Calu3 (cell line): ENCODE data around the gene DERL3. TPM values are rescaled to one million over a fixed set of nuclear protein-coding genes. Genes with fewer than 3 reads are reported as not detected.

Experiments
- BruUV-seq: library from RNA; stranded (reverse); fragments of 400-500 nt; replicated peaks from 2 replicates; lab custom pipeline; 2021; lab: Mats Ljungman, UMichigan
- CTCF ChIA-PET: fragments of 300-600 bp; sonication (Branson Sonifier 250); formaldehyde crosslinking; loops from one replicate; lab custom pipeline; 2022; ENCODE audit warnings: antibody characterized with exemption; lab: Charles Lee
- DNase-seq: peaks from one replicate; pipeline ENCODE4 v3.0.0; 2022
- H3K27ac Mint-ChIP-seq: one replicate; pipeline ENCODE4 v1.8.0; 2022; ENCODE audit warnings: mixed read lengths; ENCODE audit not compliant: unreplicated experiment
- H3K27me3 Mint-ChIP-seq: one replicate; pipeline ENCODE4 v1.8.0; 2022; ENCODE audit warnings: mixed read lengths; ENCODE audit not compliant: unreplicated experiment
- H3K36me3 Mint-ChIP-seq: one replicate; pipeline ENCODE4 v1.8.0; 2022; ENCODE audit warnings: mild to moderate bottlenecking, moderate library complexity, mixed read lengths; ENCODE audit not compliant: insufficient read depth, unreplicated experiment
- H3K4me1 Mint-ChIP-seq: one replicate; pipeline ENCODE4 v1.8.0; 2022; ENCODE audit warnings: mild to moderate bottlenecking, low read depth, mixed read lengths; ENCODE audit not compliant: unreplicated experiment
- H3K4me3 Mint-ChIP-seq: one replicate; pipeline ENCODE4 v1.8.0; 2022; ENCODE audit warnings: mild to moderate bottlenecking, low read depth, moderate library complexity, mixed read lengths; ENCODE audit not compliant: unreplicated experiment
- H3K9me3 Mint-ChIP-seq: one replicate; pipeline ENCODE4 v1.8.0; 2022; ENCODE audit warnings: low read depth, mixed read lengths; ENCODE audit not compliant: unreplicated experiment
- intact Hi-C: fragments of 100-400 bp; cut with micrococcal nuclease; formaldehyde crosslinking; loops from one replicate; pipeline ENCODE4 v1.10.0; 2022; ENCODE audit not compliant: unreplicated experiment
- total RNA-seq: library from RNA; stranded (reverse); gene quantifications from 2 replicates; pipeline ENCODE4 v1.2.3, GENCODE V29; 2022
- TF ChIP-seq, protein P1 (sequence below): fragments of 200-600 bp; IDR thresholded peaks from one replicate; pipeline ENCODE4 v1.8.0; 2022; ENCODE audit warnings: antibody characterized with exemption; ENCODE audit not compliant: unreplicated experiment

DERL3 gene
- total RNA-seq, 1 experiment from 2014 or later, result 3.7 TPM

GRCh38 chr22:23828800-23829680 is 9.8 kb downstream of the DERL3 start:
- CTCF ChIA-PET, result no interaction called here
- TF ChIP-seq, protein P1, sequence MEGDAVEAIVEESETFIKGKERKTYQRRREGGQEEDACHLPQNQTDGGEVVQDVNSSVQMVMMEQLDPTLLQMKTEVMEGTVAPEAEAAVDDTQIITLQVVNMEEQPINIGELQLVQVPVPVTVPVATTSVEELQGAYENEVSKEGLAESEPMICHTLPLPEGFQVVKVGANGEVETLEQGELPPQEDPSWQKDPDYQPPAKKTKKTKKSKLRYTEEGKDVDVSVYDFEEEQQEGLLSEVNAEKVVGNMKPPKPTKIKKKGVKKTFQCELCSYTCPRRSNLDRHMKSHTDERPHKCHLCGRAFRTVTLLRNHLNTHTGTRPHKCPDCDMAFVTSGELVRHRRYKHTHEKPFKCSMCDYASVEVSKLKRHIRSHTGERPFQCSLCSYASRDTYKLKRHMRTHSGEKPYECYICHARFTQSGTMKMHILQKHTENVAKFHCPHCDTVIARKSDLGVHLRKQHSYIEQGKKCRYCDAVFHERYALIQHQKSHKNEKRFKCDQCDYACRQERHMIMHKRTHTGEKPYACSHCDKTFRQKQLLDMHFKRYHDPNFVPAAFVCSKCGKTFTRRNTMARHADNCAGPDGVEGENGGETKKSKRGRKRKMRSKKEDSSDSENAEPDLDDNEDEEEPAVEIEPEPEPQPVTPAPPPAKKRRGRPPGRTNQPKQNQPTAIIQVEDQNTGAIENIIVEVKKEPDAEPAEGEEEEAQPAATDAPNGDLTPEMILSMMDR, result no peak
- no peak overlapping the region for H3K27ac Mint-ChIP-seq
- no TSS peak for BruUV-seq
- H3K4me3 Mint-ChIP-seq, result no peak overlapping the region
- intact Hi-C loops, result no loop called here
- DNase-seq, result no peak
- H3K36me3 Mint-ChIP-seq, result peaks cover 7% of the 10 kb centered on the region
- no peaks in the 10 kb centered on the region for H3K9me3 Mint-ChIP-seq
- H3K27me3 Mint-ChIP-seq, result no peaks in the 10 kb centered on the region
- no peaks in the 10 kb centered on the region for H3K4me1 Mint-ChIP-seq

DNA sequence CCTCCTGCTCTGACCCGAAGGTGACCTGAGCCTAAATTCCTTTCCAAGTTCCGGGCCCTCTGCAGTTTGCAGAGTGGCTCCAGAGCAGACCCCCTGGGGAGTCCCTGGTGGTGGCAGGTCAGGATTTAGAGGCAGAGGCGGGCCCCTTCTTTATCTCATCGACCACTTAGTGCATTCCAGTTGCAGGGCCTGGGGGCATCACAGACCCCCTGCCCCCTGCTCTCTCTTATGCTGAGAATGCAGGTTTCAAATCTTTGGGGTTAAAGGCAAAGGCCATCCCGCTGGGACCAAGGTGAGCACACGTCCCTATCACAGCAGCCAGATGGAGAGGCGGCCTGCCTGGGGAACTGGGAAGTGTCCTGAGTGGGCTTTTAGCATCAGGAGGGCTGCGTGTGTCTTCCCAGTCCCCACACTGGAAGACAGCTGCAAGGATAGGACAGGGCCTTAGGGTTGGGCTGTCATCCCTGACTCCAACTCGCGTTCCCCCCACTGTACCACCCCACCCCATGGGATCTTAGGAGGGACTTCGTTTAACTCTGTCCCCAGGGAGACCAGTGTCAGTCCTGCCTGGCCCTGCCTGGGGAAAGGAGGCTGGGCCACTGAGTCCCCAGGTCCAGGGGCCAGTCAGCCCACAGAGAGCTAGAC is 11.3 kb downstream of the DERL3 start:
- BruUV-seq, result no TSS peak
- DNase-seq, result no peak
- TF ChIP-seq, protein P1, result no peak
- intact Hi-C loops, result no loop called here
- H3K27ac Mint-ChIP-seq, result no peak overlapping the region
- H3K4me3 Mint-ChIP-seq, result no peak overlapping the region
- H3K36me3 Mint-ChIP-seq, result peaks cover 22% of the 10 kb centered on the region
- no peaks in the 10 kb centered on the region for H3K4me1 Mint-ChIP-seq
- H3K27me3 Mint-ChIP-seq, result no peaks in the 10 kb centered on the region
- H3K9me3 Mint-ChIP-seq, result no peaks in the 10 kb centered on the region
- CTCF ChIA-PET, result no interaction called here

DNA sequence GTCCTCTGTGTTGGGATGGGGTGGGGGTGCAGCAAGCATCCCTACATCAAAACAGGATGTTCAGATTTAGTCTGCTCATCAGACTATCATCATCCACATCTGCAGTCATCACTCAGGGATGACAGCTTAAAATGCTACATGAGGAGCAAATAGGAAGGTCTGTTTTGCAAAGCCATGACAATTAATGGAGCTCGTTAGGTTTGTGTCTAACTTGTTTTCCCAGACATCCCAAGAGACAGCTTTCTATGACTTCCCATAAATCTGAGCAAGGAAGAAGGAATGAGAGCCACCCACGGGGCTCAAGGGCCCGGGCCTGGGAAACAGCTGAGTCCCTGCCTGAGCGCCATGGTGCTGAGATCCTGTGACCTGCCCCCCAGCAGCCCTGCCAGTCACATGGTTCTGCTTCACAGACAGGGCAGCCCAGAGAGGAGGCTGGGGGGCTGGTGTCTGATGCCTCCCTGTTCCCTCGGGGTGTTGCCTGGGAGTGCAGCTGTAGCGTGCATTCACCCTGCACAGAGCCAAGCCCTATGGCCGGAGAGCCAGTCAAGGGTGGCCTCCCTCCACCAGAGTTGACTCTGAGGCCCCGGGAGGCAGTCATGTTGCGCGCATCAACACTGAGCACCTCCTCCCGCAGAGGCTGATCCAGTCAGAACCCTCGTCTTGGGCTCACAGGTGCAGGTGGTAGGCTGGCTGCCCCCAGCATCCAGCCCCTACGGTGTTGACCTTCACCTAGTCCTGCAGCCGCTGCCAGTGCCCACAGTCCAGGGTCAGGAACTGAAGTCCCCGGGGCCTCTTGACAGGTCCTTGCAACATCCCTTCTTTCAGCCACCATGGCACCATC is 12.1 kb downstream of the DERL3 start:
- Mint-ChIP-seq H3K9me3 (no peaks in the 10 kb centered on the region), H3K27me3 (no peaks in the 10 kb centered on the region), H3K4me1 (no peaks in the 10 kb centered on the region), H3K36me3 (peaks cover 20% of the 10 kb centered on the region), H3K27ac (no peak overlapping the region), H3K4me3 (no peak overlapping the region)
- BruUV-seq, result no TSS peak
- DNase-seq, result no peak
- CTCF ChIA-PET, result interaction anchor here (1.2 kb wide), 1 partner anchor 23 kb away, joined by 6 read pairs; no protein-coding TSS in a partner anchor
- intact Hi-C loops, result no loop called here
- TF ChIP-seq, protein P1, result no peak

DNA sequence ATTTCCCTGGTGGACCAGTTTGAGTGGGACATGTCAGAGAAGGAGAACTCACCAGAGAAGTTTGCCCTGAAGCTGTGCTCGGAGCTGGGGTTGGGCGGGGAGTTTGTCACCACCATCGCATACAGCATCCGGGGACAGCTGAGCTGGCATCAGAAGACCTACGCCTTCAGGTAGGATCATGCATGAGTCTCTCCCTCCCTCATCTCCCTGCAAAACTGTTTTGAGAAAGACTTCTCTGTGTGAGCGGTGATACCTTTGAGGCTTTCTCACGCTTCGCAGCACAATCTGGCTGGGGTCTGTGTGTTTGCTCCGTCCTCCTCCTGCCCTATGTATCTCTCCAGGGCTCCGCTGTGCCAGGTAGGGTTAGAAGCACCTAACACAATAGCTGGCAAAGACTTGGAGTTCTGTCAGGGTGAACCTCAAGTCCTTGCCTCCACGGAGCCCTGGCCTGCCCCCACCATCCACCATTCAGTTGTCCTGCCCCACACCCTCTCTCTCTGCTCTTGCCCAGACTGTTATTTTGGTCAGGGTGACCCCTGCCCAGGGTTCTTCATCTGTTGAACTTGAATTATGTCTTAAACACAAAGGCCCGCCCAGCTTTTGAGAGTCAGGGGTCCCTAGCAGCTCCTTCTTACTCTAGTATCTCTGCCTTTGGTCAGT is 13.4 kb downstream of the DERL3 start:
- Mint-ChIP-seq H3K27me3 (no peaks in the 10 kb centered on the region), H3K27ac (no peak overlapping the region), H3K36me3 (peaks cover 23% of the 10 kb centered on the region), H3K4me3 (no peak overlapping the region), H3K9me3 (no peaks in the 10 kb centered on the region), H3K4me1 (no peaks in the 10 kb centered on the region)
- TF ChIP-seq, protein P1, result no peak
- BruUV-seq, result no TSS peak
- CTCF ChIA-PET, result interaction anchor here (1.2 kb wide), 1 partner anchor 24 kb away, joined by 6 read pairs; no protein-coding TSS in a partner anchor
- no peak for DNase-seq
- intact Hi-C loops, result no loop called here
